ENCODE measurements around the gene EXOC3L2. TPM values are rescaled to one million over a fixed set of nuclear protein-coding genes. Genes with fewer than 3 reads are reported as not detected.

EXOC3L2 gene
- total RNA-seq, 1 experiment from 2014 or later = not detected

GRCh38 chr19:45224645-45225044, 20.6 kb downstream of the EXOC3L2 start:
- TF ChIP-seq CTCF (conservative IDR thresholded peaks at IDR 0.05; ENCODE audit: low read depth, low read length) (no peak), EZH2 (IDR thresholded peaks at IDR 0.05; ENCODE audit: borderline replicate concordance, low read depth, low read length, poor library complexity, severe bottlenecking) (no peak)
- peaks cover 15% of the 10 kb centered on the region for H3K27me3 ChIP-seq (replicated peaks; ENCODE audit: insufficient read depth, low read depth, low read length, poor library complexity)
- H3K27ac ChIP-seq (ENCODE audit: low read depth, low read length, poor library complexity, severe bottlenecking) = no peak overlapping the region
- no peak overlapping the region for H3K4me3 ChIP-seq (ENCODE audit: low read depth, low read length, poor library complexity, severe bottlenecking)
- no peak for DNase-seq (ENCODE audit: low spot score)
- CTCF ChIA-PET = no interaction called here
- POLR2A ChIA-PET (ENCODE audit: low non-redundant PET) = no interaction called here
- no peaks in the 10 kb centered on the region for H3K9me3 ChIP-seq (ENCODE audit: low read depth, low read length, poor library complexity, severe bottlenecking)
- no peaks in the 10 kb centered on the region for H3K36me3 ChIP-seq (ENCODE audit: insufficient read depth, low read length, poor library complexity, severe bottlenecking)
- BruUV-seq (replicated peaks) = no TSS peak
- intact Hi-C loops (cut with micrococcal nuclease; ENCODE audit: unreplicated experiment) = no loop called here
- H3K4me1 ChIP-seq (ENCODE audit: insufficient read depth, low read length, poor library complexity, severe bottlenecking) = no peaks in the 10 kb centered on the region

GRCh38 chr19:45223879-45224278, 21.3 kb downstream of the EXOC3L2 start:
- H3K4me3 ChIP-seq (ENCODE audit: low read depth, low read length, poor library complexity, severe bottlenecking) = no peak overlapping the region
- H3K36me3 ChIP-seq (ENCODE audit: insufficient read depth, low read length, poor library complexity, severe bottlenecking) = no peaks in the 10 kb centered on the region
- no peak overlapping the region for H3K27ac ChIP-seq (ENCODE audit: low read depth, low read length, poor library complexity, severe bottlenecking)
- POLR2A ChIA-PET (ENCODE audit: low non-redundant PET) = no interaction called here
- no TSS peak for BruUV-seq (replicated peaks)
- H3K4me1 ChIP-seq (ENCODE audit: insufficient read depth, low read length, poor library complexity, severe bottlenecking) = no peaks in the 10 kb centered on the region
- no peaks in the 10 kb centered on the region for H3K9me3 ChIP-seq (ENCODE audit: low read depth, low read length, poor library complexity, severe bottlenecking)
- CTCF ChIA-PET = no interaction called here
- intact Hi-C loops (cut with micrococcal nuclease; ENCODE audit: unreplicated experiment) = no loop called here
- TF ChIP-seq EZH2 (IDR thresholded peaks at IDR 0.05; ENCODE audit: borderline replicate concordance, low read depth, low read length, poor library complexity, severe bottlenecking) (no peak), CTCF (conservative IDR thresholded peaks at IDR 0.05; ENCODE audit: low read depth, low read length) (no peak)
- DNase-seq (ENCODE audit: low spot score) = no peak
- peaks cover 22% of the 10 kb centered on the region for H3K27me3 ChIP-seq (replicated peaks; ENCODE audit: insufficient read depth, low read depth, low read length, poor library complexity)

GRCh38 chr19:45222724-45223123, 22.5 kb downstream of the EXOC3L2 start:
- TF ChIP-seq CTCF (conservative IDR thresholded peaks at IDR 0.05; ENCODE audit: low read depth, low read length) (no peak), EZH2 (IDR thresholded peaks at IDR 0.05; ENCODE audit: borderline replicate concordance, low read depth, low read length, poor library complexity, severe bottlenecking) (no peak)
- CTCF ChIA-PET = no interaction called here
- intact Hi-C loops (cut with micrococcal nuclease; ENCODE audit: unreplicated experiment) = no loop called here
- no TSS peak for BruUV-seq (replicated peaks)
- H3K27me3 ChIP-seq (replicated peaks; ENCODE audit: insufficient read depth, low read depth, low read length, poor library complexity) = peaks cover 33% of the 10 kb centered on the region
- no peak for DNase-seq (ENCODE audit: low spot score)
- POLR2A ChIA-PET (ENCODE audit: low non-redundant PET) = no interaction called here
- no peak overlapping the region for H3K27ac ChIP-seq (ENCODE audit: low read depth, low read length, poor library complexity, severe bottlenecking)
- H3K4me3 ChIP-seq (ENCODE audit: low read depth, low read length, poor library complexity, severe bottlenecking) = no peak overlapping the region
- H3K4me1 ChIP-seq (ENCODE audit: insufficient read depth, low read length, poor library complexity, severe bottlenecking) = no peaks in the 10 kb centered on the region
- H3K9me3 ChIP-seq (ENCODE audit: low read depth, low read length, poor library complexity, severe bottlenecking) = no peaks in the 10 kb centered on the region
- H3K36me3 ChIP-seq (ENCODE audit: insufficient read depth, low read length, poor library complexity, severe bottlenecking) = no peaks in the 10 kb centered on the region

Measured in A673 (cell line).